ENCODE measurements around the gene ANKRD26. TPM values are rescaled to one million over a fixed set of nuclear protein-coding genes. Genes with fewer than 3 reads are reported as not detected.
"Not testable (repeated sequence)": the region's sequence is repeated elsewhere in the genome, so short reads cannot be mapped to it uniquely, and the experiment has no call there.

ANKRD26 gene
- total RNA-seq, 1 experiment from 2014 or later, result 10.2 TPM

DNA sequence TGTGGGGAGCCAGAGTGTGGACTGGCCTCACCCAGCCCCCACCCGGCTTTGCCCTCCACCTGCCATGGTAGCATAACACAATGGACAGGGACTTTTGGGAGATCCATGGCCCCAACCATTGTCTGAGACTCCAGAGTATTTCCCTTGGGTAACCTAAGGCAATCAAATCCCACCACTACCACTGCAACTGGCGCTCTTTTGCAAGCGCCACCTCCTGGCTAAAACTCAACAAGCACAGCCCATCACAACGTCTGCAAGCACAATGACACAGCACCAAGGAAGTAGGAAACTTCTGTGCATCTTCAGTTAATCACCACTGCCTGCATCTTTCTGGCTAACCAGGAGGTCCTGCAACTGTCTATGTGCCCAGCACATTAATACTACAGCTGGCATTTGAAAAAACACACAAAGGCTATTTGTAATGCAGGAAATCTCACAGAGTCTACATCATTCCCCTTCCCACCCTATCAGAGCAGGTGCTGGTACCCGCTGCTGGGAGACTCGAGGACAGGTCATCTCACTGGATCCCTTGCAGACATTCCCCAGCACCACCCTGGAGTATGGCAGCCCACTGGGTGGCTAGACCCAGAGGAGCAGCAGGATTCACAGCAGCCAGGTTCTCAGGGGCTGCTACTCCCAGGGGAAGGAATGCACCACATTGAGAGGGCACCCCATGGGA, 27.7 kb downstream of the ANKRD26 start:
- intact Hi-C loops (cut with micrococcal nuclease; ENCODE audit: unreplicated experiment), result no loop called here
- H3K27me3 Mint-ChIP-seq (ENCODE audit: unreplicated experiment), result no peaks in the 10 kb centered on the region
- no peak for DNase-seq
- no peaks in the 10 kb centered on the region for H3K9me3 Mint-ChIP-seq (ENCODE audit: low read depth, unreplicated experiment)
- H3K36me3 Mint-ChIP-seq (ENCODE audit: insufficient read depth, unreplicated experiment), result peaks cover 20% of the 10 kb centered on the region
- CTCF ChIA-PET, result interaction anchor here (0.6 kb wide), 1 partner anchor 30 kb away, joined by 3 read pairs; no protein-coding TSS in a partner anchor
- BruUV-seq (replicated peaks), result no TSS peak
- H3K4me1 Mint-ChIP-seq (ENCODE audit: low read depth, unreplicated experiment), result no peaks in the 10 kb centered on the region
- H3K27ac Mint-ChIP-seq (ENCODE audit: unreplicated experiment), result no peak overlapping the region
- H3K4me3 Mint-ChIP-seq (ENCODE audit: low read depth, unreplicated experiment), result no peak overlapping the region
- TF ChIP-seq, protein P1, sequence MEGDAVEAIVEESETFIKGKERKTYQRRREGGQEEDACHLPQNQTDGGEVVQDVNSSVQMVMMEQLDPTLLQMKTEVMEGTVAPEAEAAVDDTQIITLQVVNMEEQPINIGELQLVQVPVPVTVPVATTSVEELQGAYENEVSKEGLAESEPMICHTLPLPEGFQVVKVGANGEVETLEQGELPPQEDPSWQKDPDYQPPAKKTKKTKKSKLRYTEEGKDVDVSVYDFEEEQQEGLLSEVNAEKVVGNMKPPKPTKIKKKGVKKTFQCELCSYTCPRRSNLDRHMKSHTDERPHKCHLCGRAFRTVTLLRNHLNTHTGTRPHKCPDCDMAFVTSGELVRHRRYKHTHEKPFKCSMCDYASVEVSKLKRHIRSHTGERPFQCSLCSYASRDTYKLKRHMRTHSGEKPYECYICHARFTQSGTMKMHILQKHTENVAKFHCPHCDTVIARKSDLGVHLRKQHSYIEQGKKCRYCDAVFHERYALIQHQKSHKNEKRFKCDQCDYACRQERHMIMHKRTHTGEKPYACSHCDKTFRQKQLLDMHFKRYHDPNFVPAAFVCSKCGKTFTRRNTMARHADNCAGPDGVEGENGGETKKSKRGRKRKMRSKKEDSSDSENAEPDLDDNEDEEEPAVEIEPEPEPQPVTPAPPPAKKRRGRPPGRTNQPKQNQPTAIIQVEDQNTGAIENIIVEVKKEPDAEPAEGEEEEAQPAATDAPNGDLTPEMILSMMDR (IDR thresholded peaks at IDR 0.05; ENCODE audit: unreplicated experiment), result no peak

DNA sequence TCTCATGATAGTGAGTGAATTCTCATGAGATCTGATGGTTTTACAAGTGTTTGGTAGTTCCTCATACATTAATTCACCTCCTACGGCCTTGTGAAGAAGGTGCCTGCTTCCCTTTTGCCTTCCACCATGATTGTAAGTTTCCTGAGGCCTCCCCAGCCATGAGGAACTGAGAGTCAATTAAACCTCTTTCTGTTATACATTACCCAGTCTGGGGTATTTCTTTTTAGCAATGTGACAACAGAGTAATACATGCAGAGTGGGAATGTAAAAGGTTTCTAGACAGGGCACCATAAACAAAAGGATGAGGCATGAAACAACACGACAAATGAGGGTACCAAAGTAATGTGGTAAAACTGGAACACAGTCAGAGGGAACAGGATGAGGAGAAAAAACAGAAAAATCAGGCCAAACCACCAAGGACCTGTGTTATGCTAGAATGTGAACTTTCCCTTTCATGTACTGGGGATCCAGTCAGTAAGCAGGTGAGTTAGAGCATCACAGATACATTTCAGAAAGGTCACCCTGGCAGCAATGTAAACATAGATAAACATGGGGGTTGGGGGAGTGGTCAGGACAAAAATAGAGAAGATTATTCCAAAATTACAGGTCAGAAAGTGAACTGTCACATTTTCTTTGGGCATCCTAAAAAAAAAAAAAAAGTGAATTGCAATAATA, 31.9 kb downstream of the ANKRD26 start:
- DNase-seq, result no peak
- intact Hi-C loops (cut with micrococcal nuclease; ENCODE audit: unreplicated experiment), result no loop called here
- Mint-ChIP-seq H3K27ac (ENCODE audit: unreplicated experiment) (no peak overlapping the region), H3K4me1 (ENCODE audit: low read depth, unreplicated experiment) (no peaks in the 10 kb centered on the region), H3K9me3 (ENCODE audit: low read depth, unreplicated experiment) (no peaks in the 10 kb centered on the region), H3K27me3 (ENCODE audit: unreplicated experiment) (no peaks in the 10 kb centered on the region), H3K4me3 (ENCODE audit: low read depth, unreplicated experiment) (no peak overlapping the region), H3K36me3 (ENCODE audit: insufficient read depth, unreplicated experiment) (peaks cover 14% of the 10 kb centered on the region)
- TF ChIP-seq, protein P1 (IDR thresholded peaks at IDR 0.05; ENCODE audit: unreplicated experiment), result no peak
- no TSS peak for BruUV-seq (replicated peaks)
- CTCF ChIA-PET, result no interaction called here

DNA sequence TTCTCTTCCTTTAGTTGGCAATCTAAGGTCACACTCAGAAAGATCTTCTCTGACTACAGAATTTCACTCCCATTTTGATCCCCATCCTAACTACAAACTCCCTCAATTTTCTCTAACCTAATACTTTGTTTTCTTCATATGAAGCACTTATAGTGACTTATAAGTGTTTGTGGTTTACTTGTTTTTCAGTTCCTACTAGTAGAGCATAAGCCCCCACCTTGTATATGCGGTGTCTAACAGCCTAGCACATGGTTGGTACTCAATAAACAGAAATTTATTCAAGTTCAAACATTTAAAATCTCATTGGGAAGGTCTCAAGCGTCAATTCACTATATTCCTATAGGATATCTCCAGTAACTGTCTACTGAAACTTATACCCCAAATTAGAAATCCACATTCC, 35.2 kb downstream of the ANKRD26 start:
- intact Hi-C loops (cut with micrococcal nuclease; ENCODE audit: unreplicated experiment), result no loop called here
- TF ChIP-seq, protein P1 (IDR thresholded peaks at IDR 0.05; ENCODE audit: unreplicated experiment), result no peak
- Mint-ChIP-seq H3K36me3 (ENCODE audit: insufficient read depth, unreplicated experiment) (peaks cover 18% of the 10 kb centered on the region), H3K27ac (ENCODE audit: unreplicated experiment) (no peak overlapping the region), H3K9me3 (ENCODE audit: low read depth, unreplicated experiment) (no peaks in the 10 kb centered on the region), H3K4me1 (ENCODE audit: low read depth, unreplicated experiment) (no peaks in the 10 kb centered on the region), H3K4me3 (ENCODE audit: low read depth, unreplicated experiment) (no peak overlapping the region), H3K27me3 (ENCODE audit: unreplicated experiment) (no peaks in the 10 kb centered on the region)
- CTCF ChIA-PET, result no interaction called here
- DNase-seq, result no peak
- BruUV-seq (replicated peaks), result no TSS peak

DNA sequence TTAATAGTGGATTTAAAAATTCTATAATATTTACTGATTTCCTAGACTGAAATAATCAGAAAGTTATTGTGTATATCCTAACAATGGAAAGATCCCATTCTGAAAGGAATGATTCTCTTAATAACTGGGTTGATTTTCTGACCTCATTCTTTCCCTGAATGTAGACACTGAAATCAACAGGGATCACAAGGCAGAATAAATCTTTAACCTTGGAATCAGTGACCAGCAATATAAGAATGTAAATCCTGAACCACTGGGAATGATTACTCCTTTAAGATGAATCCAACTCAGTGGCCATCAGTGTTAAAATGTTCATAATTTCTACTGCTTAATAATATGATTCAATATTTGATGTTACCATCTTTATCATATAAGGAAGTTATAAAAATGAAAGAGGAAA, 47.6 kb downstream of the ANKRD26 start:
- Mint-ChIP-seq H3K9me3 (ENCODE audit: low read depth, unreplicated experiment) (no peaks in the 10 kb centered on the region), H3K4me3 (ENCODE audit: low read depth, unreplicated experiment) (no peak overlapping the region), H3K4me1 (ENCODE audit: low read depth, unreplicated experiment) (no peaks in the 10 kb centered on the region), H3K27me3 (ENCODE audit: unreplicated experiment) (no peaks in the 10 kb centered on the region), H3K27ac (ENCODE audit: unreplicated experiment) (no peak overlapping the region), H3K36me3 (ENCODE audit: insufficient read depth, unreplicated experiment) (no peaks in the 10 kb centered on the region)
- no peak for DNase-seq
- intact Hi-C loops (cut with micrococcal nuclease; ENCODE audit: unreplicated experiment), result no loop called here
- CTCF ChIA-PET, result no interaction called here
- BruUV-seq (replicated peaks), result no TSS peak
- TF ChIP-seq, protein P1 (IDR thresholded peaks at IDR 0.05; ENCODE audit: unreplicated experiment), result no peak

DNA sequence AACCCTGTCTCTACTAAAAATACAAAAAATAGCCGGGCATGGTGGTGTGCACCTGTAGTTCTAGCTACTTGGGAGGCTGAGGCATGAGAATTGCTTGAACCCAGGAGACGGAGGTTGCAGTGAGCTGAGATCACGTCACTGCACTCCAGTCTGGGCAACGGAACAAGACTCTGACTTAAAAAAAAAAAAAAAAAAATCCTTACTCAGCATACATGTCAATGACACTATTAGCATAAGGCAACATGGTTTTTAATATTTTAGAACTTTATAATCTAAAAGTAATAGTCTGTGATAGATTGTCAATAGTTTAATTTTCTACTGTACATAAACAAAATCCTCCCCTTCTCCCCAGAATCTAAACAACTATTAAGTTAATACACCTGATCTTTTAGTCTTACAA, 55.0 kb downstream of the ANKRD26 start:
- intact Hi-C loops (cut with micrococcal nuclease; ENCODE audit: unreplicated experiment); CTCF ChIA-PET; H3K27me3 Mint-ChIP-seq (ENCODE audit: unreplicated experiment): not testable (repeated sequence)

More for the DNA sequence above, 55.0 kb downstream of the ANKRD26 start:
- not testable (repeated sequence) for BruUV-seq (replicated peaks); H3K36me3 Mint-ChIP-seq (ENCODE audit: insufficient read depth, unreplicated experiment); H3K4me1 Mint-ChIP-seq (ENCODE audit: low read depth, unreplicated experiment); H3K4me3 Mint-ChIP-seq (ENCODE audit: low read depth, unreplicated experiment); H3K27ac Mint-ChIP-seq (ENCODE audit: unreplicated experiment); H3K9me3 Mint-ChIP-seq (ENCODE audit: low read depth, unreplicated experiment); DNase-seq
